HG03521 (cell line): ENCODE data around the gene HDGF.
"Not testable (repeated sequence)": the region's sequence is repeated elsewhere in the genome, so short reads cannot be mapped to it uniquely, and the experiment has no call there.

Source experiments
- ATAC-seq: cut with Tn5 transposase; IDR thresholded peaks from one replicate; pipeline ENCODE4 v1.9.1; 2021; ENCODE audit warnings: mild to moderate bottlenecking, moderate library complexity; ENCODE audit not compliant: unreplicated experiment

HDGF gene

DNA sequence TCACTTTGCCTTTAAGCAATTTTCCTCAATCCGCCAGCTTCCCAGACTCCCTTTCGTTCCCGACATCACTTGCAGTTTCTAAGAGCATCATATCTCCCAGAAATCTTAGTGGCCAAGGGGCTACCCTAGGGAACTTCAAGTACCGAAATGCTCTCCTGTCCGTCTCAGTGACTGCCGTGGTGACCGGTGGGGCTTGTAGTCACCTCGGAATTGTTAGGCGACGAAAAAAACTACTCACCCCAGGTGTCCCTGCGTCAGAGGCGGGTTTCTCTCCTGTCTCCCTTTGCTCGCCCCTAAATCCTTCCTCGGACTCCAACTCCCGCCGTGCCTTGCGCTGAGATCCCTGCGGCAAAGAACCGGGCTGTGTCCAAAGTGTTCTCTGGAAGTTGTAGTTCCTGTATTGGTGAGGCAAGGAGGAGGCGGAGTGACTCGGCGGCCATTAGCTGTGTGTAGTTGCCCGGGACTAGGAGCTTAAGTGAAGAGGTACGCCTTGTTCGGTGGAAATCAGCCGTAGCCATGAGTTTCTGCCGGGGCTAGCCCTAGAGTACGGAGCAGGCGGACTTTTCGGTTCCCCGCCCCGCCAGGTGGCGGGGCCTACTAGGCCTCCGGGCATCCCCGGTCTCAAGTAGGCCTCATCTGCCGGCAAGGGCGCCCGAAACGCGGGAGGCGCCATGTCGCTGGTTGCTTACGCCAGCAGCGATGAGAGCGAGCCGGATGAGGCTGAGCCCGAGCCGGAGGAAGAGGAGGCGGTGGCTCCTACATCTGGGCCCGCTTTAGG is 15.8 kb upstream of the HDGF start, which contains the start of gene PRCC:
TSS of gene PRCC (plus strand) at position 435 of the 778 bp plus-strand sequence. CDS start at position 672, 237 bp downstream.
- peak; percentile 95 for ATAC-seq

DNA sequence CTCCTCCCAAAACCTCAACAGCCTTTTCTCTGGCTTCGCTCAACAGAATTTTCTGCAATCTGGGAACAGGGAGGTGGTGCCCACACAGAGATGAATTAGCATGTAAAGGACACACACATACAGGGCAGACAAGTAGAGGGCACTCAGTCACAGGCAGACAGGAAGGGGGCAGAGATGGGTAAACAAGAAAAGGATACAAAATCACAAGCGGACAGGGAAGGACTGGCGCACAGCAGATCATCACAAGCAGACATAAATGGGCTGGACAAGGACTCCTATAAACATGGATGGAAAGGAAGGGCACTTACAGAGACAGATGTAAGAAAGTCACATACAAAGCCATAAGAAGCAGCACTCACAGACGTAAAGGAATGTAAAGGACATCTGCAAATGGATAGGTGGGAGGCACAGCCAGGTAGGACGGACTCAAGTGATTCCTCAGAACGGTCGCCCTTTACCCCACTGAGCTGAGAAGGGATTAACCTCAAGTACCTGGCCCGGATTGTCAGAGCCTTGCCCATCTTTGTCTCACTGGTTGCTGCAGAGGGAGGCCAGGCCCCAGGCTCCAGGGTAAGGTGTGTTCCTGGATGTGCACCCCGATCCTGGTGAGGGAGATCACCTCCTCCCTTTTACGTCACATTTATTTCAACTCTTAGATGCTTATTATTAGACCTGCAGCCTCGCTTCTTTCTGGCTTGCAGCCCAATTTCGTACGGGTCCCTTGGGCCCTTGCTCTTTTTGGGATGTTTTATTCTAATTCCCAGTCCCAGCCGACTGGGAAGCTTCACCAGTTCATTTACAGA is 15.0 kb upstream of the HDGF start:
- peak; percentile 5 for ATAC-seq

GRCh38 chr1:156765666-156766065 is 14.2 kb upstream of the HDGF start:
- no peak for ATAC-seq

DNA sequence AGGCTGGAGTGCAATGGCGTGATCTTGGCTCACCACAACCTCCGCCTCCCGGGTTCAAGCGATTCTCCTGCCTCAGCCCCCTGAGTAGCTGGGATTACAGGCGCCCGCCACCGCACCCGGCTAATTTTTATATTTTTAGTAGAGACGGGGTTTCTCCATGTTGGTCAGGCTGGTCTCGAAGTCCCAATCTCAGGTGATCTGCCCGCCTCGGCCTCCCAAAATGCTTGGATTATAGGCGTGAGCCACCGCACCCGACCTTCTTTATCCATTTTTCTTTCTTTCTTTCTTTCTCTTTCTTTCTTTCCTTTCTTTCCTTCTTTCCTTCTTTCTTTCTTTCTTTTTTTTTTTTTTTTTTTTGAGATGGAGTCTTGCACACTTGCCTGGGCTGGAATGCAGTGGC is 13.7 kb upstream of the HDGF start:
- ATAC-seq, result not testable (repeated sequence)

- ATAC-seq, result no peak
Measured at GRCh38 chr1:156760796-156761104, 9.3 kb upstream of the HDGF start.

- ATAC-seq, result no peak
Measured at GRCh38 chr1:156760092-156760795, 8.8 kb upstream of the HDGF start.

DNA sequence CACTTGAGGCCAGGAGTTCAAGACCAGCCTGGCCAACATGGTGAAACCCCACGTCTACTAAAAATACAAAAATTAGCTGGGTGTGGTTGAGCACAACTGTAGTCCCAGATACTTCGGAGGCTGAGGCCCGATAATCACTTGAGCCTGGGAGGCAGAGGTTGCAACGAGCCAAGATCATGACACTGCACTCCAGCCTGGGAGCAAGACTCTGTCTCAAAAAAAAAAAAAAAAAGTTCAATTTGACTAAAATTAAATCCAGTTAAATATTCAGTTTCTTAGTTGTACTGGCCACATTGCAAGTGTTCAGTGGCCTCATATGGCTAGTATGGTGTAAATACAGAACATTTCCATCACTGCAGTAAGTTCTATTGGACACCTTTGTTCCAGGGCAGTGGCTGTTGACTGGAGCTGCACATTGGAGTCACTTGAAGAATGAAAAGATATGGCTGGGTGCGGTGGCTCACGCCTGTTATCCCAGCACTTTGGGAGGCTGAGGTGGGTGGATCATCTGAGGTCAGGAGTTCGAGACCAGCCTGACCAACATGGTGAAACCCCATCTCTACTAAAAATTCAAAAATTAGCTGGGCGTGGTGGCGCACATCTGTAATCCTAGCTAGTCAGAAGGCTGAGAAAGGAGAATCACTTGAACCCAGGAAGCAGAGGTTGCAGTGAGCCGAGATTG is 6.2 kb upstream of the HDGF start:
- not testable (repeated sequence) for ATAC-seq

- no peak for ATAC-seq
Measured at GRCh38 chr1:156756355-156756754, 4.9 kb upstream of the HDGF start.

DNA sequence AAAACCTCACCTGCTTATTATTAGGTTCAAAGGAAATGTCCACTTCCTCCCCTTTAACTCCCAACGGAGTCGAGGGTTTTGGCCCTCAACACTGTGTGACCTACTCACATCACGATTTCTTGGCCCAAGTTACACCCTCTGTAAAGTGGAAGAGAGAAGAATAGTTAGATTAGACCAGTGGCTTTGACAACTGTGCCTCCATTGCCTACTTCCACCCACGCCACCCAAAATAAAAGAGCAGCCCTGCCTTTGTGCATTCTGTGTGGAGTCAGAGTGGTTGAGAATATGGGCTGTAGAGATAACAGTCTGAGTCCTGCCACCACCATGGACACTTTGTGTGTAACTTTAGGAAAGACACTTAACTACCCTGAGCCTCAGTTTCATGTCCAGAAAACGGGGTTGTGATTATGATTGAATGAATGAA is 4.1 kb upstream of the HDGF start:
- ATAC-seq, result no peak

DNA sequence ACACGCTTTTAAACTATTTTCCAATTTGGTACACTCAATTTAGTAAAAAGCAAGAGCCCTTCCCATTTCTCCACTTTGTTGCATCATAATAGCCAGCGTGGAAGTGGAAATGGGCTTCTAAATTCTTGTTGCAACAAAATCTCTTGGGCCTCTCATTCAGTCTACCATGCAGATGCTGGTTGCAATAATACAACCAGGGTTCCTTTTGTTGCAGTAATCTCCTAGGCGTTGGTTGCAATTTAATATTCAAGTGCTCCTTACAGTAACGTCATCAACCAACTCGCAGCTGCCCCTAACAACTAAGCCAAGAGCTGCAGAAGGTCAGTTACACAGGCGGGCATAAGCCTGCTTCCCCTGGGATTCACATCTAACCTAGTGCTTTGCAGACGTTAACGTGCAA is 2.7 kb upstream of the HDGF start:
- ATAC-seq, result no peak

- ATAC-seq, result no peak
Measured at GRCh38 chr1:156752843-156753482, 1.5 kb upstream of the HDGF start.

DNA sequence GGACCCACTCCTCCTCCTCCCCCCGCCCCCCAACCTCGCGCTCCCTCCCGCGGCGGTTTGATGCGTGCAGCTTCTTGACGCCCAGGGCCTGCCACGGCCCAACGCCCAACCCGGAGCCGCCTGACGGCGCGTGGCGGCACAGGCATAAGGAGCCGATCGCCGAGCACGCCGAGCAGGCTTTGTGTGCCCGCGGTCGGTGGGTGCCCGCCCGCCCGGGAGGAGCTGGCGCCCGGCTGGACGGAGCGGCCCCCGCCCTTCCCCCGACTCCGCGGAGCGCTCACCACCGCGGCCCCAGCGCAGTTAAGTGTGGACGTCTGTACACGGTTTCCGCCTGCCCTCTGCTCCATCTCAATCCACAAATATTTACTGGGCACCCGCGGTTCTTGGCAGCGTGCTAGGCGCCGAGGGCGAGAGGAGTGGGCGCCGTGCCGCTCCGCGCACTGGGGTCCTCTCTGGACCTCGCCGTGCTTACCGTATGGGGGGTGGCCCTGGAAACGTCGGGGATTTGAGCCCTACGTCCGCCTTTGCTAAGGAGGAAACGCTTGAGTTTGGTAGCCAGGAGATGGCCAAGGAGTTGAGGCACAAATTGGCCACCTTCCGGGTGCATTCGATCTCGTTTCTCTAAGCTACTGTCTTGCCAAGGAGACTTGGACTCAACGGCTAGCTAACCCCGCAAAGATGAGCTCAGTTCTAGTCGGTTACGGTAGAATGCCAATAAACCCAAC is 444 bp upstream of the HDGF start:
- peak; percentile 80 for ATAC-seq

GRCh38 chr1:156750711-156751450 is 594 bp downstream of the HDGF start:
- peak; percentile 15 for ATAC-seq

DNA sequence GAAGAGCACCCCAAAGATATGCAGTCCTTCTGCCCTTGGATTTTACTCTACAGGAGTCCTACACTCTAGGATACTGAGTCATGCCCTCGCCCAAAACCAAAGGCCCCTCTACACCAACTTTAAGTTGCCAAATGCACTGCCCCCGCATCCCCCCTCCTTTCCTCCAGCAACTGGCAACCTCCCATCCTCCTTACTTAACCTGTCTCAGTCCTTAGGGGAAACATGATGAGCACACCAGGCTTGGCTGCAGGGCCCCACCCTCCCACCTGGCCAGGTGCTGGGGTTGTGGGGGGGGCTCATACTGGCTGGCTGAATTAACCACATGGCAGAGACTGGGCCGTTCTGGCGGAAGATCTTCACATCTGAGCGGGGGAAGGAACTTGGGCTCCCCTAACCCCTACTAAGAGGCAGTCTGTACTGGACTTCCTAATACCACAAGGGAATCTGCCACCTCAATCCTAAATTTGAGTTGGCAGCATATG is 1.2 kb downstream of the HDGF start:
- ATAC-seq, result no peak

- ATAC-seq, result no peak
Measured at GRCh38 chr1:156749419-156750118, 1.9 kb downstream of the HDGF start.

- no peak for ATAC-seq
Measured at GRCh38 chr1:156748670-156749418, 2.6 kb downstream of the HDGF start.

- ATAC-seq, result no peak
Measured at GRCh38 chr1:156747742-156748669, 3.5 kb downstream of the HDGF start.
